Neural crest cell (in vitro differentiated cells): ENCODE data around the gene MIPOL1. TPM values are rescaled to one million over a fixed set of nuclear protein-coding genes. Genes with fewer than 3 reads are reported as not detected.

Experiments used
- DNase-seq: peaks from one replicate; pipeline ENCODE4 v3.0.0; 2021; ENCODE audit warnings: low read depth, mixed read lengths, low spot score
- H3K27ac Mint-ChIP-seq: one replicate; pipeline ENCODE4 v1.8.0; 2021; ENCODE audit warnings: mild to moderate bottlenecking, mixed read lengths; ENCODE audit not compliant: unreplicated experiment
- H3K27me3 Mint-ChIP-seq: 2 replicates; pipeline ENCODE4 v1.8.0; 2021; ENCODE audit warnings: low read depth, mild to moderate bottlenecking, mixed read lengths
- H3K36me3 Mint-ChIP-seq: 2 replicates; pipeline ENCODE4 v1.8.0; 2021; ENCODE audit warnings: low read depth, mild to moderate bottlenecking, mixed read lengths
- H3K4me1 Mint-ChIP-seq: 2 replicates; pipeline ENCODE4 v1.8.0; 2021; ENCODE audit warnings: mixed read lengths
- H3K4me3 Mint-ChIP-seq: one replicate; pipeline ENCODE4 v1.8.0; 2021; ENCODE audit warnings: mild to moderate bottlenecking, mixed read lengths
- H3K9me3 Mint-ChIP-seq: 2 replicates; pipeline ENCODE4 v1.8.0; 2021; ENCODE audit warnings: mixed read lengths
- CTCF ChIP-seq: fragments of 200-600 bp; sonication (generic); conservative IDR thresholded peaks from 2 replicates; pipeline ENCODE4 v1.5.0; 2021; ENCODE audit warnings: antibody characterized with exemption, mild to moderate bottlenecking
- total RNA-seq: library from RNA; stranded (reverse); gene quantifications from 2 replicates; pipeline ENCODE4 v1.2.1, GENCODE V29; 2021

The MIPOL1 gene
- total RNA-seq, 1 donor from 2014 or later = 16.6 TPM

- no peak for DNase-seq
- no peak overlapping the region for H3K27ac Mint-ChIP-seq
- peaks cover 4% of the 10 kb centered on the region for H3K9me3 Mint-ChIP-seq
- no peaks in the 10 kb centered on the region for H3K36me3 Mint-ChIP-seq
- H3K4me3 Mint-ChIP-seq = no peak overlapping the region
- H3K27me3 Mint-ChIP-seq = no peaks in the 10 kb centered on the region
- H3K4me1 Mint-ChIP-seq = no peaks in the 10 kb centered on the region
- no peak for TF ChIP-seq CTCF
Measured at GRCh38 chr14:37413050-37413449, 215.3 kb downstream of the MIPOL1 start.

DNA sequence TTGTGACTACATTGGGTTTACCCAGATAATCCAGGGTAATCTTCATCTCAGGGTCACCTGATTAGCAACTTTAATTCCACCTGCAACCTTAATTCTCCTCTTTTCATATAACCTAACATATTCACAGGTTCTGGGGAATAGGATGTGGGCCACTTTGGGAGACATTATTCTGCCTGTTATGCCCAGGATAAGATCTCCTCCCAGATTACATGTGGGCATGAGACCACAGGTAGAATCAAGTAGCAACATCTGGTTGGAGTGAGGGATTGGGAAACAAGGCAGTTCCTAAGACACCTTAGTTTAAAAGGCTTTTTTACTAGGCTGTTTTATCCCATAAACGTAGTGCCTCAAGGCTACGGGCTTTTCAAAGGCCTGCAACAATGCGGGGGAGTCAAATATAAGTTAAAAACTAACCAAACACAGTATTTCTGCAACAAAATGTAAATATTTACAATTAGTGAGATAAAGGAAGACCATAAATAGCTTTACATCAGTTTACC lies 215.8 kb downstream of the MIPOL1 start:
- Mint-ChIP-seq H3K36me3 (no peaks in the 10 kb centered on the region), H3K9me3 (peaks cover 4% of the 10 kb centered on the region), H3K4me1 (no peaks in the 10 kb centered on the region), H3K27ac (no peak overlapping the region), H3K4me3 (no peak overlapping the region), H3K27me3 (no peaks in the 10 kb centered on the region)
- no peak for DNase-seq
- TF ChIP-seq CTCF = no peak

- no peaks in the 10 kb centered on the region for H3K4me1 Mint-ChIP-seq
- TF ChIP-seq CTCF = no peak
- no peak overlapping the region for H3K4me3 Mint-ChIP-seq
- DNase-seq = no peak
- no peaks in the 10 kb centered on the region for H3K36me3 Mint-ChIP-seq
- peaks cover 4% of the 10 kb centered on the region for H3K9me3 Mint-ChIP-seq
- H3K27me3 Mint-ChIP-seq = no peaks in the 10 kb centered on the region
- H3K27ac Mint-ChIP-seq = no peak overlapping the region
Measured at GRCh38 chr14:37416264-37416663, 218.5 kb downstream of the MIPOL1 start.

- H3K9me3 Mint-ChIP-seq = peaks cover 4% of the 10 kb centered on the region
- no peaks in the 10 kb centered on the region for H3K27me3 Mint-ChIP-seq
- no peak for DNase-seq
- TF ChIP-seq CTCF = no peak
- H3K27ac Mint-ChIP-seq = no peak overlapping the region
- no peaks in the 10 kb centered on the region for H3K4me1 Mint-ChIP-seq
- H3K36me3 Mint-ChIP-seq = no peaks in the 10 kb centered on the region
- no peak overlapping the region for H3K4me3 Mint-ChIP-seq
Measured at GRCh38 chr14:37417151-37417550, 219.4 kb downstream of the MIPOL1 start.

GRCh38 chr14:37417833-37418232 lies 220.1 kb downstream of the MIPOL1 start:
- Mint-ChIP-seq H3K4me3 (no peak overlapping the region), H3K36me3 (no peaks in the 10 kb centered on the region)

More at GRCh38 chr14:37417833-37418232, 220.1 kb downstream of the MIPOL1 start:
- H3K27me3 Mint-ChIP-seq = no peaks in the 10 kb centered on the region
- no peak for DNase-seq
- no peak for TF ChIP-seq CTCF
- H3K9me3 Mint-ChIP-seq = peaks cover 4% of the 10 kb centered on the region
- no peak overlapping the region for H3K27ac Mint-ChIP-seq
- H3K4me1 Mint-ChIP-seq = no peaks in the 10 kb centered on the region
